Chondrocyte (in vitro differentiated cells): ENCODE results near the gene EPHB2. TPM values are rescaled to one million over a fixed set of nuclear protein-coding genes. Genes with fewer than 3 reads are reported as not detected.
A peak's percentile ranks its signal among the peaks of the same experiment; 100 is the strongest.
"Not testable (repeated sequence)": the region's sequence is repeated elsewhere in the genome, so short reads cannot be mapped to it uniquely, and the experiment has no call there.

ENCODE experiments used
- DNase-seq: peaks from one replicate; pipeline ENCODE4 v3.0.0; 2021; ENCODE audit warnings: mixed read lengths, low spot score
- H3K27ac Mint-ChIP-seq: one replicate; pipeline ENCODE4 v1.8.0; 2021; ENCODE audit warnings: mild to moderate bottlenecking, moderate library complexity, mixed read lengths; ENCODE audit not compliant: unreplicated experiment
- H3K27me3 Mint-ChIP-seq: 2 replicates; pipeline ENCODE4 v1.8.0; 2021; ENCODE audit warnings: low read depth, mixed read lengths
- H3K36me3 Mint-ChIP-seq: 2 replicates; pipeline ENCODE4 v1.8.0; 2021; ENCODE audit warnings: low read depth, mixed read lengths
- H3K4me1 Mint-ChIP-seq: 2 replicates; pipeline ENCODE4 v1.8.0; 2021; ENCODE audit warnings: low read depth, mild to moderate bottlenecking, mixed read lengths
- H3K4me3 Mint-ChIP-seq: one replicate; pipeline ENCODE4 v1.8.0; 2021; ENCODE audit warnings: mild to moderate bottlenecking, moderate library complexity, mixed read lengths; ENCODE audit not compliant: unreplicated experiment
- H3K9me3 Mint-ChIP-seq: 2 replicates; pipeline ENCODE4 v1.8.0; 2021; ENCODE audit warnings: low read depth, mixed read lengths
- CTCF ChIP-seq: fragments of 200-600 bp; sonication (generic); IDR thresholded peaks from 2 replicates; pipeline ENCODE4 v1.5.0; 2021; ENCODE audit warnings: antibody characterized with exemption, mild to moderate bottlenecking, moderate library complexity
- total RNA-seq: library from RNA; stranded (reverse); gene quantifications from 3 replicates; pipeline ENCODE4 v1.2.1, GENCODE V29; 2021

The EPHB2 gene
- total RNA-seq, 1 donor from 2014 or later, result 44.6 TPM

GRCh38 chr1:22935433-22935832 lies 224.8 kb downstream of the EPHB2 start:
- DNase-seq, result peak; percentile 2
- Mint-ChIP-seq H3K27me3 (peaks cover 4% of the 10 kb centered on the region), H3K27ac (no peak overlapping the region), H3K9me3 (peaks cover 17% of the 10 kb centered on the region), H3K4me3 (no peak overlapping the region), H3K36me3 (peaks cover 7% of the 10 kb centered on the region), H3K4me1 (no peaks in the 10 kb centered on the region)
- no peak for TF ChIP-seq CTCF

- DNase-seq, result peak; percentile 34
- no peak for TF ChIP-seq CTCF
- H3K27ac Mint-ChIP-seq, result no peak overlapping the region
- no peak overlapping the region for H3K4me3 Mint-ChIP-seq
- no peaks in the 10 kb centered on the region for H3K4me1 Mint-ChIP-seq
- H3K36me3 Mint-ChIP-seq, result peaks cover 9% of the 10 kb centered on the region
- H3K27me3 Mint-ChIP-seq, result peaks cover 4% of the 10 kb centered on the region
- peaks cover 30% of the 10 kb centered on the region for H3K9me3 Mint-ChIP-seq
These were observed 226.0 kb downstream of the EPHB2 start for GRCh38 chr1:22936681-22937080.

GRCh38 chr1:22941257-22941656 lies 230.6 kb downstream of the EPHB2 start:
- H3K4me1 Mint-ChIP-seq, result no peaks in the 10 kb centered on the region
- peaks cover 6% of the 10 kb centered on the region for H3K36me3 Mint-ChIP-seq
- TF ChIP-seq CTCF, result no peak
- no peak overlapping the region for H3K4me3 Mint-ChIP-seq
- peaks cover 21% of the 10 kb centered on the region for H3K9me3 Mint-ChIP-seq
- H3K27ac Mint-ChIP-seq, result no peak overlapping the region
- peaks cover 11% of the 10 kb centered on the region for H3K27me3 Mint-ChIP-seq
- no peak for DNase-seq

GRCh38 chr1:22944346-22945055 lies 233.9 kb downstream of the EPHB2 start:
- no peak overlapping the region for H3K27ac Mint-ChIP-seq
- peaks cover 20% of the 10 kb centered on the region for H3K9me3 Mint-ChIP-seq

GRCh38 chr1:22945171-22945570 lies 234.5 kb downstream of the EPHB2 start:
- not testable (repeated sequence) for H3K4me1 Mint-ChIP-seq, H3K36me3 Mint-ChIP-seq, H3K27ac Mint-ChIP-seq, H3K4me3 Mint-ChIP-seq
- H3K9me3 Mint-ChIP-seq, result peaks cover 16% of the 10 kb centered on the region
- H3K27me3 Mint-ChIP-seq, result peaks cover 18% of the 10 kb centered on the region
- DNase-seq, result peak; percentile 34

More at GRCh38 chr1:22944346-22945055, 233.9 kb downstream of the EPHB2 start:
- H3K27me3 Mint-ChIP-seq, result peaks cover 16% of the 10 kb centered on the region
- peak; percentile 2 for DNase-seq
- no peaks in the 10 kb centered on the region for H3K4me1 Mint-ChIP-seq
- H3K4me3 Mint-ChIP-seq, result no peak overlapping the region
- H3K36me3 Mint-ChIP-seq, result peaks cover 6% of the 10 kb centered on the region
- TF ChIP-seq CTCF, result no peak

- Mint-ChIP-seq H3K27ac (no peak overlapping the region), H3K36me3 (no peaks in the 10 kb centered on the region), H3K27me3 (peaks cover 9% of the 10 kb centered on the region), H3K4me1 (no peaks in the 10 kb centered on the region), H3K9me3 (no peaks in the 10 kb centered on the region), H3K4me3 (no peak overlapping the region)
- no peak for TF ChIP-seq CTCF
- no peak for DNase-seq
These were observed 239.2 kb downstream of the EPHB2 start for GRCh38 chr1:22949822-22950331.
